Activated T-helper 2 cell treated with anti-CD3 and anti-CD28 coated beads, Interferon-gamma antibody, Interleukin-2, Interleukin-4, amounts not matched to agents 10 μg/mL and 5 μg/mL and 100 μg/mL, durations not matched to agents 14 hours and 24 hours and 36 hours (primary cell): ENCODE results near the gene FAM163B. TPM values are rescaled to one million over a fixed set of nuclear protein-coding genes. Genes with fewer than 3 reads are reported as not detected.

ENCODE experiments used
- DNase-seq: peaks from one replicate; pipeline ENCODE4 v3.0.0; 2021; ENCODE audit warnings: low spot score
- H3K27ac Mint-ChIP-seq: one replicate; pipeline ENCODE4 v1.8.0; 2021; ENCODE audit warnings: mixed read lengths
- H3K27me3 Mint-ChIP-seq: one replicate; pipeline ENCODE4 v1.8.0; 2021; ENCODE audit warnings: low read depth, mixed read lengths
- H3K36me3 Mint-ChIP-seq: one replicate; pipeline ENCODE4 v1.8.0; 2021; ENCODE audit warnings: low read depth, mixed read lengths
- H3K4me1 Mint-ChIP-seq: one replicate; pipeline ENCODE4 v1.8.0; 2021; ENCODE audit warnings: low read depth, mixed read lengths
- H3K4me3 Mint-ChIP-seq: one replicate; pipeline ENCODE4 v1.8.0; 2021; ENCODE audit warnings: low read depth, mild to moderate bottlenecking, moderate library complexity, mixed read lengths
- H3K9me3 Mint-ChIP-seq: one replicate; pipeline ENCODE4 v1.8.0; 2021; ENCODE audit warnings: mixed read lengths
- intact Hi-C: fragments of 100-400 bp; cut with micrococcal nuclease; formaldehyde crosslinking; loops from one replicate; pipeline ENCODE4 v1.15.1; 2023
- total RNA-seq: library from RNA; stranded (reverse); gene quantifications from 2 replicates; pipeline ENCODE4 v1.2.3, GENCODE V29; 2022

FAM163B gene
- total RNA-seq, 1 donor from 2014 or later: not detected

DNA sequence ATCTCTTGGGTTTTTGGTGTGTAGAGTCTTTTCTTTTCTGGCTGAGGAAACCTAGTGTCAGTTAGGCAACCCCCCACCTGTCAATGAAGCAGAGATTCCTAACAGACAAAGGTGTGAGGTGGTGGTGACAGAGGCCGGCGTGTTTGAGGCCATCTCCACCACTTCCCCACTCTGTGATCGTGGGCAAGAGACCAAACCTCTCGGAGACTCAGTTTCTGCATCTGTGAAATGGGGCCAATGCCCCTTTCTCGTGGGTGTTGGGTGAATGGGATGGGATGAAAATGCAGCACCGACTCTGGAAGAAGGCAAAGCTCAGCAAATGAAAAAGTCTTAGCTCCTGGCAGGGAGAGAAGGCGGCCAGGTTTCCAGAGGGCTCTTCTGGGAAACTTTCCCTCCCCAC, 807 bp downstream of the FAM163B start:
- Mint-ChIP-seq H3K27ac (no peak overlapping the region), H3K9me3 (no peaks in the 10 kb centered on the region), H3K4me3 (no peak overlapping the region), H3K4me1 (no peaks in the 10 kb centered on the region), H3K27me3 (peaks cover 28% of the 10 kb centered on the region), H3K36me3 (no peaks in the 10 kb centered on the region)
- DNase-seq: no peak
- intact Hi-C loops: no loop called here

DNA sequence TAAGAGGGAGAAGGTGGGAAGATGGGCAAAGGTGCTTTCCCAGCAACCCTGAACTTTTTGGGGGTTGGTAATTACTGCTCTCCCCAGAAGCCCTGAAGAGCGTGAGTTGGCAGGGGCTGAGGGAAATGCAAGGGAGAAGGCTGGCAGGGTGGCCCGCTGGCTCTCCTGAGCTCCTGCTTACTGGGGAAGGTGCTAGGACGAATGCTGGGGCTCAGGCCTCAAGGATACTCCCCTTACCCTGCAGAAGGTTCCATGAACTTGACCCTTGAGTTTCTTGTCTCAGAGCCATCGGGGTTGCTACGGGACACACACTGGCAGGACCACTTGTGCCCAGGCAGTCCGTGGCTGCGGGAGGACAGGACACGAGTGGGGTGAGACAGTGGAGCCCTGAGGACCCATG, 1.2 kb downstream of the FAM163B start:
- Mint-ChIP-seq H3K4me3 (no peak overlapping the region), H3K27ac (no peak overlapping the region), H3K9me3 (no peaks in the 10 kb centered on the region), H3K27me3 (peaks cover 24% of the 10 kb centered on the region), H3K36me3 (no peaks in the 10 kb centered on the region), H3K4me1 (no peaks in the 10 kb centered on the region)
- intact Hi-C loops: no loop called here
- no peak for DNase-seq

DNA sequence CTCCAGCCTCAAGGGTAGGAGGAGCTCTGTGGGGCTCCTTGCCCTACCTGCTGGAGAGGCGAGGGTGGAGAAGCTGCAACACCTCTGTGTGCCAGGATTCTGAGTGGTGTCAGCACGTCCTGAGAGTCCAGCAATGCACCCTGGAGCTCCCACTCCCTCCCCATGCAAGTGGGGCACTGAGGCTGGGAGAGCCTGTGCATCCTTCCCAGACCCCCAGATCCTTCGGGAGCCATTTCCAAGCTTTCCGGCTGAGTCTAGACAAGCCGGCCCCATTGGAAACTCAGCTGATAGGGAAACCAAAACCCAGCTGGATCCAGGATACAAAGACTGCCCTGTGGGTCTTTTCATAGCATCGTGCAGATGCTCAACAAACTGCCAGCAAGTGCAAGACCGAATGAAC, 1.8 kb downstream of the FAM163B start:
- Mint-ChIP-seq H3K27ac (no peak overlapping the region), H3K4me3 (no peak overlapping the region), H3K4me1 (no peaks in the 10 kb centered on the region), H3K9me3 (no peaks in the 10 kb centered on the region), H3K27me3 (peaks cover 24% of the 10 kb centered on the region), H3K36me3 (no peaks in the 10 kb centered on the region)
- DNase-seq: no peak
- intact Hi-C loops: no loop called here

DNA sequence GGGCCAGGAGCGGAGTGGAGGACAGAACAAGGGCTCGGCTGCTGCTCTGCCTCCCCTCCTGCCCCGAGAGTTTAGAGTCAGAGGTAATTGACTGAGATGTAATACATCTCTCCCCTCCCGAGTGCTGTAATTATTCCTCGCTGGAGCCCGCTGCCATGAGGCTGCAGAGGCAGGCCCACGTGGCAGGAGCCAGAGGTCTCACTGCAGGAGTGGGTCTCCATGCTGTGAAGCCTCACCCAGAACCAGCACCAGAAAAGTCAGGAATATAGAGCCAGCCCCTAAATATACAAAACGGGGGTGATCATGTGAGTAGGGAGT, 2.5 kb downstream of the FAM163B start:
- no peaks in the 10 kb centered on the region for H3K4me1 Mint-ChIP-seq
- no peak overlapping the region for H3K4me3 Mint-ChIP-seq
- peaks cover 22% of the 10 kb centered on the region for H3K27me3 Mint-ChIP-seq
- no peaks in the 10 kb centered on the region for H3K9me3 Mint-ChIP-seq
- no peak overlapping the region for H3K27ac Mint-ChIP-seq
- H3K36me3 Mint-ChIP-seq: no peaks in the 10 kb centered on the region
- no peak for DNase-seq
- intact Hi-C loops: no loop called here

DNA sequence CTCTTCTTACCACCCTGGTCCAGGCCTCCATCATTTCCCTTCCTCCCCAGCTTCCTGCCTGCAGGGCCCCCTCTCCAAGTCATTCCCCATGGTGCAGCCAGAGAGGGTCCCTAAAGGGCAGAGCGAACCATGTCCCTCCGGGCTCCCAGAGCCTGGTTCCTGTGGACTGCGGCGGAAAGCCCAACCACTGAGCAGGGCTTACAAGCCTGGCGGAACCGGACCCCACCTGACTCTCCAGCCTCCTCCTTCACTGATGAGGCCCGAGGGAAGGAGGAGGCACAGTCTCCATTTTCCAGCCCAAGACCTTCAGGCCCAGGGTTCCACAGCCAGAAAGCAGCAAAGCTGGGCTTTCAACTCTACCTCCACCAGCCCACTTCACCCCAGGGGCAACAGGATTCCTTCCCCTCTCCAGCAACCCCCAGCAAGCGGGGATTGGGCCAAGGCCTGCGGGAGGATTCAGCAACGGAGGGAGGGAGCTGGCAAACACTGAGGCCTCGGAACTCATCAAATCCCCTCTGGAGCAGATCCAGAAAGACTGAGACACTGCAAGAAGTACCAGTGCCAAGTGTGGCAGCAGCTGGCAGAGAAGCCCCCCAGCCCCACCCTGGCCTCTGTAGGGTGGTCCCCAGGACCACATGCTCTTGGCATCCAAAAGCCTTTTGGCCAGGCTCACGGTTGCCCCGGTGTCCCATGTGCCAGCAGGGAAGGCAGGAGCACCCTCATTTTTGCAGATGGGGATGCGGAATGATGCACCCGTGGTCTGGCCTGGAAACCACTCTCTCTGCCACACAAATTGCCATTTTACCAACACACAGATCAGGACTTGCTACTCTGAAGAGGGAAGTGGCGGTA, 3.1 kb downstream of the FAM163B start:
- Mint-ChIP-seq H3K4me1 (no peaks in the 10 kb centered on the region), H3K4me3 (no peak overlapping the region)
- intact Hi-C loops: no loop called here

DNA sequence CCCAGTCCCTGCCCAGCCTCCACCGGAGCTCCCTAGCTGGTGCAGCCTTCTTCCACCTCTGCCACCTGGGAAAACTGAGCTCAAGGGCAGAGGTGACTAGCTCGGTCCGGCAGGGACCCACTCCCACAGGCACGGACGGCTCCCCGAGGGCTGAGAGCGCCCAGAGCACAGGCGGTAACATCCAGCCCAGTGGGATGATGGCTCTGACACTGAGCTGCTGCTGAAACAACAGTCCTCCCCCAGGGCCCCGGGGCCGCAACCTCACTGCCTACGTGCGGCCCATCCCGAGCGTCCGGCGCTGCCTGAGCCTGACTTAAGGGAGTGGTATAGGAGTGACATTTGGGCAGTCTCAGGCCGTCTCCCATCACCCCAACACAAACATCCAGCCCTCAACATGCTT, 3.7 kb downstream of the FAM163B start:
- H3K4me3 Mint-ChIP-seq: no peak overlapping the region
- H3K4me1 Mint-ChIP-seq: no peaks in the 10 kb centered on the region
- H3K27me3 Mint-ChIP-seq: peaks cover 12% of the 10 kb centered on the region
- H3K27ac Mint-ChIP-seq: no peak overlapping the region
- H3K36me3 Mint-ChIP-seq: no peaks in the 10 kb centered on the region
- intact Hi-C loops: no loop called here
- H3K9me3 Mint-ChIP-seq: no peaks in the 10 kb centered on the region
- no peak for DNase-seq

More for the DNA sequence above, 3.1 kb downstream of the FAM163B start:
- no peaks in the 10 kb centered on the region for H3K9me3 Mint-ChIP-seq
- no peak for DNase-seq
- H3K36me3 Mint-ChIP-seq: no peaks in the 10 kb centered on the region
- H3K27ac Mint-ChIP-seq: no peak overlapping the region
- peaks cover 19% of the 10 kb centered on the region for H3K27me3 Mint-ChIP-seq

DNA sequence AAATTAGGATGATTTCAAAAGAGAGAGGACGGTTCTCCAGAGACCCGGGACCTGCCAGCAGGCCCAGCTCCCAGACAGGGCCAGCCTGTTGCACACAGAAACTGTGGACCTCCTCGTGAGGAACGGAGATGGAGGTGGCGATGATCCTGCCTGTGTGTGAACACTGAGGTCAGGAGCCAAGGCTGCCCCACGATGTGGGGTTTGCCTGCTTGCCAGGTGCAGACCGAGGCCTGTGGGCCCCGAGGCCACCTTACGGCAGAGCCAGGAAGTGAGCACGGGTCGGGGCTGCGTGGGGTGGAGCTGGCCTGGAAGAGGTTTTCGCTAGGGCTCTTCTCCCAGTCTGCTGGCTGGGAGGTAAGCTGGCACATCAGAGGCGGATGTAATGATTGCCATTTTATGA, 4.3 kb downstream of the FAM163B start:
- no peaks in the 10 kb centered on the region for H3K9me3 Mint-ChIP-seq
- intact Hi-C loops: no loop called here
- H3K4me1 Mint-ChIP-seq: no peaks in the 10 kb centered on the region
- H3K27ac Mint-ChIP-seq: no peak overlapping the region
- H3K36me3 Mint-ChIP-seq: no peaks in the 10 kb centered on the region
- H3K27me3 Mint-ChIP-seq: peaks cover 10% of the 10 kb centered on the region
- DNase-seq: no peak
- H3K4me3 Mint-ChIP-seq: no peak overlapping the region

DNA sequence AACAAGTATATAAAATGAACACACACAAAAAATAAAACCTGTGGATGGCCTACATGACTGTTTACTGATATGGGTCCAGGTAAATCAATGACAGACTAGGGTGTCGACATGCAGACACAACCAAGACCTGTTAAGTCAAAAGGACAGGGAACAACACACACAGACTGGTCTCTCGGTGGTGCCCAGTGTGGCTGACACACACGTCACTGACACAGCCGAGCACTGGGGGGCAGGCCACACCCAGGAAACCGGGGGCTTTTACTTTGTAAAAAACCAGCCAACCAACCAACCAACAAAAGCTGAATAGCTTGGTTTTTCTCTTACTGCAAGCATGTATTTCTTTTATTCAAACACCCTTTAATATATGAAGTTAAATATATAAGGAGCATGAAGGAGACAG, 5.0 kb downstream of the FAM163B start:
- Mint-ChIP-seq H3K4me1 (no peaks in the 10 kb centered on the region), H3K9me3 (no peaks in the 10 kb centered on the region), H3K27ac (no peak overlapping the region), H3K4me3 (no peak overlapping the region), H3K36me3 (no peaks in the 10 kb centered on the region), H3K27me3 (peaks cover 5% of the 10 kb centered on the region)
- DNase-seq: no peak
- intact Hi-C loops: no loop called here

DNA sequence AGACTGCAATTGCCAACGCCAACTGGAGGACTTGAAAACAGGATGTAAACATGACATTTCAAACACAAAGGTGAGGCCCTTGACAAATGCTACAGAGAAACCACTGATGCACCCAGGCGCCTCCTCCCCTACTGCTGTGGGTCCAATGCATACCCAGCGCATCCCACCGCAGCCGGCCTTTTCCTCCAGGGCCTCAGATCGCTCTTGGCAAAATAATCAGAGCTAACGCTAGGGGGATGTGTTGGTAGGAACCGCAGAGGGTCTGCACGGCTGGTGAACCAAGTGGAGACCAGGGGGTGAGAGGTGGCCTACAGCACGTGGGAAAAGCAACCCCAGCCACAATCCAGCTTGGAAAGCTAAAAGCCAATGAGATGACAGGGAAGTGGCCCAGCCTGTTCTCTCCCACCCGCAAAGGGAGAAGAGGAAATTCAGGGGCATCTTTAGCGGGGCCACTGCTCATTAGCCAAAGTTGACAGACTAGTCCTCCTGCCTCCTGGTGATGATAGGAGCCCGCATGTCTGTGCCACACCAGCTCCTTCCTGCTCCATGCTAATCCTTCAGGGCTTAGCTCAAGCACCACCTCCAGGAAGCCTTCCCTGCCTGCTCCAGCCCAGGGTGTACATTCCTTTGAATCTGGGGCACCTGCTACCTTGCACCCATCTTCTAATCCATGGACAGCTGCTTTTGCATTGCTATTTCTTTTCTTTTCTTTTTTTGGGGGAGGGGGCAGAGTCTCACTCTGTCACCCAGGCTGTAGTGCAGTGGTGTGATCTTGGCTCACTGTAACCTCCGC, 5.9 kb downstream of the FAM163B start:
- H3K4me3 Mint-ChIP-seq: no peak overlapping the region
- intact Hi-C loops: no loop called here
- H3K4me1 Mint-ChIP-seq: no peaks in the 10 kb centered on the region
- H3K27ac Mint-ChIP-seq: no peak overlapping the region
- H3K9me3 Mint-ChIP-seq: no peaks in the 10 kb centered on the region
- DNase-seq: no peak
- peaks cover 3% of the 10 kb centered on the region for H3K27me3 Mint-ChIP-seq
- no peaks in the 10 kb centered on the region for H3K36me3 Mint-ChIP-seq

DNA sequence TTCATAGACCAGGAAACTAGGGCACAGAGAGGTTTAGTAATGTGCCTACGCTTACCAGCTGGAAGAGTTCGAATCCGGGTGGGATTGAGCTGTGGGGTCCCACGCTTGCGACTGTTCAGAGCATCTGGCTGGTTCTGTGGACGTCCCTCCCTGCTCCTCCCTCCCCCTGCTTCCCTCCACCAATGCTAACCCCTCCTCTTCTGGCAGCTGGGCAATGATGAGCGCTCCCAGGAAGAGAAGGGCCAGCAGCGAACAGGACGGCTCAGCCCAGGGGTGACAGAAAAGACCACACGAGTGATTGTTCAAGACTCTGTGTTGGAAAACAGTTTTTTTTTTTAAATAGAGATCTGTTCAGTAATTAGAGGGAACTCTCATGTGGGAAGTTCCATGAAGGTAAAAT, 6.9 kb downstream of the FAM163B start:
- Mint-ChIP-seq H3K27ac (no peak overlapping the region), H3K4me3 (no peak overlapping the region), H3K9me3 (peaks cover 9% of the 10 kb centered on the region), H3K27me3 (no peaks in the 10 kb centered on the region), H3K4me1 (no peaks in the 10 kb centered on the region), H3K36me3 (no peaks in the 10 kb centered on the region)
- intact Hi-C loops: no loop called here
- DNase-seq: no peak

DNA sequence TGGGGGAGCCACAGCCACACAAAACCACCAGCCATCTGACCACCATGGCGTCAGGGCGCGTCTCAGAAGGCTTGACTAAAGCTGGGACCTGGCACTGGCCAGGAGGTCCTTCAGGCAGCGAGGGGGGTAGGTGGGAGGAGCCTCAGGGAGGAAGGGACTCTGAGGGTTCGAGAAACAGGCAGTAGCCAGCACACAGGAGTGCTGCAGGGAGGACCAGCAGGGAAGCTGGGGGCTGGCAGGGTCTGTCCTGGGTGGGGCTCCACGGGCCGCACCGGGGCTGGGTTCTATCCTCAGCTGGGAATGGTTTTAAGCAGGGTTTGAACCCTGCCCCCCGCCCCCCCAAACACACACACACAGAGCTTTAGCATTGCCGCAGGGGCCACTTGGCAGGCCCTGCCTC, 7.4 kb downstream of the FAM163B start:
- Mint-ChIP-seq H3K36me3 (no peaks in the 10 kb centered on the region), H3K4me3 (no peak overlapping the region), H3K27ac (no peak overlapping the region), H3K4me1 (no peaks in the 10 kb centered on the region), H3K27me3 (no peaks in the 10 kb centered on the region), H3K9me3 (peaks cover 14% of the 10 kb centered on the region)
- intact Hi-C loops: no loop called here
- DNase-seq: no peak

DNA sequence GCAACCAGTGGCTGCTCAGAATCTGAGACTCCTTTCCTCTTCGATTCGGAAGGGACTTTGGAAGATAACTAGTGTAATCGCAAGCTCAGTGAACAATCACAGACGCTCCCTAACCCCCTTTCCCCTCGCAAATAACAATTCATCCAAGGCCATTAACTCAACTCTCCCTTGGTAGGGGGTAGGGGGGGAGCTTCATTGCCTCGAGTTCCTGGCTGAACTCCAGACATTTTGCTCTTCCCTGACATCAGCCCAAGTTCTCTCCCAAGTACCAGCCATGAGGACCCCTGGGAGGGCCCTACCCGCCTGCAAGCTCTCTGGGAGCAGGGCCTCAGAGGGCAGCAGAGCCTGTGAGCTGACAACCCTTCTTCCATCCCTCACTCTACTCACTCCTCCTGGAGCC, 8.4 kb downstream of the FAM163B start:
- H3K9me3 Mint-ChIP-seq: peaks cover 22% of the 10 kb centered on the region
- H3K4me1 Mint-ChIP-seq: no peaks in the 10 kb centered on the region
- no peaks in the 10 kb centered on the region for H3K36me3 Mint-ChIP-seq
- no peak overlapping the region for H3K4me3 Mint-ChIP-seq
- DNase-seq: no peak
- H3K27me3 Mint-ChIP-seq: no peaks in the 10 kb centered on the region
- no peak overlapping the region for H3K27ac Mint-ChIP-seq
- intact Hi-C loops: no loop called here

DNA sequence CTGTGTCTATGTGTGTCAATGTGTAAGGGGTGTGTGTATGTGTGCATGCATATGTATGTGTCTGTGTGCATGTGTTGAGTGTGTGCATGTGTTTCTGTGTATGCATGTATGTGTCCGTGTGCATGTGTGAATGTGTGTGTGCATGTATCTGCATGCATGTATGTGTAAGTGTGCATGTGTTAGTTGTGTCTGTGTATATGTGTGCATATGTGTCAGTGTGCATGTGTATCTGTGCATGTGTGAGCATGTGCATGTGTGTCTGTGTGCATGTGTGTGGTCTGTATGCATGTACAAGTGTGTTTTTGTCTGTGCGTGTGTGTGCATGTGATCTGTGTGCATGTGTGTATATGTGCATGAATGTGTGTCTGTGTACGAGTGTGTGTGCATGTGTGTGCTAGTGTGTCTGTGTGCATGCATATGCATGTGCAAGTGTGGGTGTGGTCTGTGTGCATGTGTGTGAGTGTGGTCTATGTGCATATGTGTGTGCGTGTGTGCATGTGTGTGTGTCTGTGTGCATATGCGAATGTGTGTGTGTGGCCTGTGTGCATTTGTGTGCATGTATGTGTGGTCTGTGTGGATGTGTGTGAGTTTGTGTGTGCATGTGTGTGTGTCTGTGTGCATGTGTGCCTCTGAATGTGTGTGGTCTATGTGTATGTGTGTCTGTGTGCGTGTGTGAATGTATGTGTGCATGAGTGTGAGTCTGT, 9.6 kb downstream of the FAM163B start:
- H3K4me3 Mint-ChIP-seq: no peak overlapping the region
- peaks cover 24% of the 10 kb centered on the region for H3K9me3 Mint-ChIP-seq
- no peak overlapping the region for H3K27ac Mint-ChIP-seq
- no peaks in the 10 kb centered on the region for H3K4me1 Mint-ChIP-seq
- no peaks in the 10 kb centered on the region for H3K27me3 Mint-ChIP-seq
- H3K36me3 Mint-ChIP-seq: no peaks in the 10 kb centered on the region
- no peak for DNase-seq
- intact Hi-C loops: no loop called here
